HG03280 (cell line): ENCODE data around the gene HMG20A.

ENCODE experiments used
- ATAC-seq: cut with Tn5 transposase; IDR thresholded peaks from one replicate; pipeline ENCODE4 v1.9.1; 2021; ENCODE audit warnings: mild to moderate bottlenecking, moderate library complexity; ENCODE audit not compliant: unreplicated experiment

HMG20A gene

DNA sequence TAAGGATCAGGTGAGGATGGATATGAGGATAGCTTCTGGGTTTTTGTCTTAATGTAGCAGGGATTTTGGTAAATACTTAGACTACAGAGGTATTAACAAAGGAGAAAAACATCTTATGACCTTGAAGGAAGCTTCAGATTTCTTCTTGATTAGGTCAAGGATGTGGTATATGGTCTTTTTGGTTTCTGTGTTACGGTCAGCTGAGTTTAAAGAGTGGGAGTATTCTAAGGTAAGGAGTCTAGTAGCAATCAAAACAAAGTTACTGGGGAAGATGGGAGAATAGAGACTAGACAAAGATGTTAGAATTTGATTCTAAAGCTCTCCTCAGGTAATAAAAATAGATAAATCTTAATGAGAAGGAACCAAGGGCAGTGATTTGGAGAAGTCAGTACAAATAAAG, 6.2 kb downstream of the HMG20A start:
- no peak for ATAC-seq

DNA sequence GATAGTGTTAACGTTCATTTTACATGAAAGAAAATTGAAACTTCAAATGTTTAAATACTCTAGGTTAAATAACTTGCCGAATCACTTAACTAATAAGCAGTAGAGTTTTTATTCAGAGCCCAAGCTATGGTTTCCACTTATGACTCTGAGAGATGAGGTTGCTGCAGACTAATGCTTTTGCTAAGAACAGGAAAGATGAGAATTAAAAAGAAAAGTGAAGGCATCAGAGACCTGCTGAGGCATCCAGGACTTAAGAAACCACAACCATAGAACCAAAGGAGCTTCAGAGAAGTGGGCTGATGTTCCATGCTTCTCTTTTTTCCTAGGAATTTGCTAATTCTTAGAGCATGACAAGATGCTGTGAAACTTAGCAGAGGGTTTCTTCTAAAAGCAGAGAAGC, 9.5 kb downstream of the HMG20A start:
- no peak for ATAC-seq

DNA sequence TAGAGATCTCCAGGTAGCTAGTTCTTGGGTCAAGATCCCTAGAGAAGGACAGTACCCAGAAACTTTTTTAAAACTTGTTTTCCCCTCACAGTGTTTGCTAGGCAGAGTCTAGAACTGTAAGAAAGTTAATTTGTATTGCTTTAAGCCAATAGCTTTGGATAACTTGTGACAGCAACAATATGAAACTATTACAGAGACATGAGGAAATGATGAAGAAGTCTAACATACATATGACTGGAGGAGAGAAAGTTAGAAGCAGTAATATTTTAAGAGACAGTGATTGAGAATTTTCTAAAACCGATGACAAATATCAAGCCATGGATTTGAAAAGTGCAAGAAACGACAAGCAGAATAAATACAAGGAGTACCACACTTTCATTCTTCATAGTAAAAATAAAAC, 10.0 kb downstream of the HMG20A start:
- ATAC-seq, result no peak

DNA sequence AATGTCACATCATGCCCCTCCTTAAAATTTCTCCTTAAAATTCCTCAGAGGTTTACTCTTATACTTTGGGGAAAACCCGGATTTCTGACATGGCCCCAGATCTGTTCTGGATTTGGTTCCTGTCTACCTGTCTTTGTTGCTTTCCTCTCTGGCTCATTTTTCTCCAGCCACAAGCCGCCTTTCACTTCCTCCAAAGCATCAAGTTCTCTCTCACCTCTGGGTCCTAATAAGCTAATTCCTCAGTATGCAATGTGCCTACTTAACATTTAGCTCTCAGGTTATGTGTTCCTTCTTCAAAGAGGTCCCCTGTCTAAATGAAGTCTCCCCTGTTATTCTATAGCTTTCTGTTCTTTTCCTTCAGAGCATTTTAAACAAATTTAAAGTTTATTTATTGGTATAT, 16.1 kb downstream of the HMG20A start:
- no peak for ATAC-seq

DNA sequence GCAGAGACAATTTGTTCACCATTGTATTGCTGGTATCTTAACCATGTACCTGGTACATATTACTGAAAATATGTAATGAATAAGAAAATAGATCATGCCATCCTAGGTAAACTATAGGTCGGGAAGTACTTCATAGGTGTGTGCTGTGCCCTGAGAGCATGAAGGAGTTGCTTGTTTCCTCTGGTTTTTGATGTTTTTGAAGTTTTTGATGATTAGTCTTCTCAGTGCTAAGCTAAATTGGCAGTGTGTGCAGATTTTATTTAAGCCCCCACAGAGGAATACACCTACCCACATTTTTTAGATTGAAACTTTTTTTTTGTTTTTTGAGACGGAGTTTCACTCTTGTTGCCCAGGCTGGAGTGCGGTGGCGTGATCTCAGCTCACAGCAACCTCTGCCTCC, 16.6 kb downstream of the HMG20A start:
- no peak for ATAC-seq

DNA sequence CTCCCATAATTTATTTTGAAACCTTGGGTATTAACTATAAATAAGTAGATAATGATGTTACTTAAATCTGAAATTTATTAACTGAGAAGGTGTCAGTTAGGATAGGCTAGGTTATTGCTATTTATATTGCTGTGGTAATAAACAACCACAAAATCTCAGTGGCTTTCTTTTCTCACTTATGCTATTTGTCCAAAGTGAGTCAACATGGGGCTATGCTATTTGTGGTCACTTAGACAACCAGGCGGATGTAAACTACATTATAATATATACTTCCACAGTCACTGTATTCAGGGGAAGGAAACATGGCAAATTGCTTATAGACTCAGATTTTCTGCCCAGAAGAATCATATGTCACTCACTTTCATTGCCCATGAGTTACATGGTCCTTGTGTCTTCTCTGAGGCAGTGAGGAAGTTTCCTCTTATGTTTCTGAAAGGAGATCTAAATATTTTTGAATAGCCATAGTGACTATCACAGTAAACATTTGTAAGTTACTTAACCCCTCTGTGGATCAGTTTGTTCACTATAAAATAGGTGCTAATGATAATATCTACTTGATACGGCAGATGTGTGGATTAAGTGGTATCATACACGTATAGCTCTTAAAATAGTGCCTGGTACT, 19.8 kb downstream of the HMG20A start:
- ATAC-seq, result peak; percentile 84

DNA sequence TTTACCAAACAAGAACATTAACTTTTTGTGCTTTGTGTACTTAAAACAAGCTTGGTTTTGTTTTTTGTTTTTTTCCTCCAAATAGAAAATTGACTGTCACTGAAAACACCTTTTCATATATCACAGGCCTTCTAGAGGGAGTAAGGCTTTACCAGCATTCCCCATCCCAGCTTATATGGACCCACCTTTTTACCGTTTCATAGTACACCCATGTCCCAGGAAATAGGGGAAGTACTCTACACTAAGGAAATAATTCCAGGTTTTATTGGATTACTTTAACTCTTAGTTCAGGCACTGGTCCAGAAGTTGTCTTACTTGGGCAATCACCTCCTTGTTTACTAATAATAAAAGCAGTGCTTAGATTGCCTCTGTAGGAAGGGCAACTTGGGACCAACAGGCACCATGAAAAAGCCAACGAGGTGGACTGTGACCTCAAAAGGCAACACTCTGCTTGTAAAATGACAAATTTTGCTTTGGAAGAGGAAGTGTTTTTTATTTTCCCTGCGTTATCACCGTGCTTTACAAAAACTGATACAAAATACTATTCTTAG, 26.2 kb downstream of the HMG20A start:
- no peak for ATAC-seq

DNA sequence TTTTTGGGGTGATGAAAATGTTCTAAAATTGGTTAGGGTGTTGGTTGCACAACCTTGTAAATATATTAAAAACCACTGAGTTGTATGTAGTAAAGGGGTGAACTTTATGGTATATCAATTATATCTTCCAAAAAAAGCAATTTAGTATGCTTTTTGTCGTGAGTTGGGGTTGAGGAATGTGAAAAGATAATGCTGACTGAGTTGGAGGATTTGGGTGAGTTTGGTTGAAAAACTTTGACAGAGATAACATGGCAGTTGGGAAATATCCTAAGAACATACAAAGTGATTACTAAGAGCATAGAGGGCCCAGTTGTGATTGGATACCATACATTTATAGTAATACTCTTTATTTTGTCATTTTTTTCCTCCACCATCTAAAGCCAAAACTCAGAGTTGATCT, 33.6 kb downstream of the HMG20A start:
- ATAC-seq, result no peak

DNA sequence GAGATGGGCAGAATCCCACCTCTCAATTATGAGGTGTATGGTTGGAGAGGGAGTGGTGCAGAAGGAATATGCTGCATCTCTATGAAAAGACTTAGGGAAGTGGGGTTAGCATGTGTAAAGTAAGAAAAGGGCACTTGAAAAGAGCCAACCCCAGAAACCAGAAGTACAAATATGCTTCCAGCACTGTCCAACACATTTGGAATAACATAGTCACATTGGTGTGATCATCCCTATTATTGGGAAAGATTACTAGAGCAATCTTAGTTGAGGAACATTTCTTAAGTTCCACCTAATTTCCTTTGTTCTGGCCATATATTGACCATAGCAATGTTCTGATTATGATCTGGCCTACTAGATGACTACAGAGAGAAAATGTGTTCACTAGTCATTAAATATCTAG, 34.3 kb downstream of the HMG20A start:
- ATAC-seq, result no peak

DNA sequence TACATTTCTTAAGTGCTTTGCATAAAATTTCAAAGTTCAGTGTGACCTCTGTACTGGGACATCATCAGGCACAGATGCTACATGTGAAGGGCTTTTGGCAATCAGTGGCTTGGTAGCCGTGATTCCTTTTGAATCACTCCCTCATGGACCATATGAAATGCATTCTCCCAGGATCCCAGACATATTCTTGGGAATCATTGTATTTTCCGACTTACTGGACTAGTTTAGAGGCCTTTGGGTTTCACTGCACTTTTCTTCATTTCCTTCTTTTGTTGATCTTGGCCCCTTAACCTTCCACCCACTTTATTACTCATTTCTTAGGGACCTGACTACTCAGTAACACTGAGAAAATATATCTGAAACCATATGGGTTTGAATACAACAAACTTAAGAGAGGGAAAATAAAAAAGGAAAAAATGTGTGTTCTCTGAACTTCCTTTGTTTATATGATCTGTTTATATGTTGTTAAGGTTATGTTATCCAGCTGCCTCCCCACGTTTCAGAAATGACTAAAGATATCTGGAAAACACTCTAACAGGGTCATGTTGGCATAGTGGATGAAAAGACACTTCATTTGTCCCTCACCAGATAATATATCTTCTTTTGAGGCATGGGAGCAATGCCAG, 35.1 kb downstream of the HMG20A start:
- ATAC-seq, result no peak

DNA sequence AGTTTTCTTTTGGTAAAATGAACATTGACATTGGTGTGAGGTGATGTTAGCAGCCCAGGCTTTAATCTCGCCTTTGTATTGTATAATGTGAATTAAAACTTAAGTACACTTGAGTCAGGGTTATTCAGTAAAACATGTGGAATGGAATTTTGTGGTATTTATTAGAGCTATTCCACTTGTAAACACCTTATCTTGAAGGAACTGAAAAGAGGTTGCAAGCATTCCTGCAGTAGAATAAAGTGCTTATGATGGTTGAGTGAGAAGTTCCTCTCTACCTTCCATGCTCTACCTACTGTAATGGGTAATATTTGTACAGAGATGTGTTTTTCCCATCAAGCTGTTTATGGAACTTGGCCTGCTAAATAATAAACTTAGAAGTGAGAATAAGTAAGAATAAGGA, 36.1 kb downstream of the HMG20A start:
- ATAC-seq, result no peak

DNA sequence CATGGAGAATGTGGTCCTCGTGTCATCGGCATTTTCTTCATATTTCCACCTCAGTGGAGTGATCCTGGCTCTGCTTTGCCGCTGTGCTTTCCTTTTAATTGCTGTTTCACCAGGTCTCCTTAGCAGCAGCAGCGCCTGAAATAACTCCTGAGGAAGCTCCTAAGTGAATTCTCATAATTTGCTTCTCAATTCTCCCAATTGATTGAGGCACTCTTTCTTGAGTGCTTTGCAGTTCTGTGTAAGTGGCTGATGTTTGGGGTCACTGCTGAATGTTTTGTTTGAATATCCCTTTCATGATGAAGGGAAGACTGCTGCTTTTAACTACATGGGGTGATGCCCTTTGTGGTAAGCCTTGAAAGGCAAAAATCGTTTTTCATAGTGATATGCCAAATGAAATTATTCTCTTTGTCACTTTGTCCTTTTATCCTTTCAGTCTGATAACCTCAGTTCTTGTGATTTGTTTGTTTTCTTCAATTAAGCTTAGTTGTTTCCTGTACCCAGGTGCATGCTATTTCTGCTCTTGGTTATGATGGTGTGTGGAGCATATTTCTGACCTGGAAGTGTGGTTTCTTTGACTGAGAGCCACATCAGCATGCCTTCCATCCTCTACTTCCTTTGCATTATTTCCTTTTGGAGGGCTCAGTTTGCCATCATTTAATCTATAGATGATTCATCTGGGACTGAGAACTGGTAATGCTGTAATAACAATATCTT, 36.7 kb downstream of the HMG20A start:
- no peak for ATAC-seq

DNA sequence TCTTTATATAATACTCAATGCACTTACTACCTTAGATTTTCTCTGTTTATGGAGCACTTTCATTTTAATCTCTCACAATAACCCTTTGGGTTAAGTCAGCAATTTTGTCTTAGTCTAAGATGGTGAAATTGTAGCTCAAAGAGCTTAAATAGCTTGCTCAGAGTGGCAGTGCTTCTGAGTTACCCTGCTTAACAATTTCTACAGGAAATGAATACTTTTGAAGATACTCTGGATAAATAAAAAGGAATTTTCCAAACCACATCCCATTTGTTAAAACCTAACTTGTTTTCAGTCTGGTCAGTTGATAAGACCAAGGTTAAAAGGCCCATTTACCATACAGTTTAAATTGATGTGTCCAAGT, 37.2 kb downstream of the HMG20A start:
- ATAC-seq, result no peak

DNA sequence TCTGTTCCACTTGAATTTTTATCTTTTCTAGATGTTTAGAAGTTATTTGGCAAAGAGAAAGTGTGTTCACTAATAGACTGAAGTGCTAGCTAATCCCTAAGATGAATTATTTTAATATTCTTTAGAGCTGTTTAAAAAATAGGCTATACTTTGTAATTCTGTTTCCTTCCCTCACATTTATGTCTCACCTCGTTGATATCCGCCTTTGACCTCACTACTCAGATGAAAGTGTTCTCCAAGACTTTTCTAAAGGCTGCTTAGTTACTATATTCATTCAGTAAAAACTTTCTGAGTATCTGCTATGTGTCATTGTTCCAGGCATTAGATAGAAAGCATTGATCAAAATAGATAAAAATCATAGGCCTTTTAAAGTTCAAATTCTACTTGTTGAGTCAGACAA, 38.3 kb downstream of the HMG20A start:
- ATAC-seq, result no peak

DNA sequence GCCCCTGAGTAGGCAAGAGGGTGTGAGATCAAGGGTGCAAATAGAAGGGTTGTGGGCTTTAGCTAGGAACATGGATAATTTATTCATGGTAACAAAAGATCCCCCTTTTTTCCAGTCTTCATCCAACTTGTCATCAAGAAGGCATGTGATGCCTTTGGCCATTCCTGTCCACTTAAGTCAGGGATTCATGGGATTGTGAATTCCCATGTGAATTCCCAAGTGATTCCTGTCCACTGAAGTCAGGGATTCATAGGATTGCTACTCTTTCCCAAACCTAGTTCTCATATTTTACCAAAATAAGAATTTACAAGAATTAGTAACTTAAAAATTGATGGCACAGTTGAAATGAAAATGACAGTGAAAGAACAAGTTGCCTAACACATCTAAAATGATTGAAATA, 40.8 kb downstream of the HMG20A start:
- ATAC-seq, result no peak

DNA sequence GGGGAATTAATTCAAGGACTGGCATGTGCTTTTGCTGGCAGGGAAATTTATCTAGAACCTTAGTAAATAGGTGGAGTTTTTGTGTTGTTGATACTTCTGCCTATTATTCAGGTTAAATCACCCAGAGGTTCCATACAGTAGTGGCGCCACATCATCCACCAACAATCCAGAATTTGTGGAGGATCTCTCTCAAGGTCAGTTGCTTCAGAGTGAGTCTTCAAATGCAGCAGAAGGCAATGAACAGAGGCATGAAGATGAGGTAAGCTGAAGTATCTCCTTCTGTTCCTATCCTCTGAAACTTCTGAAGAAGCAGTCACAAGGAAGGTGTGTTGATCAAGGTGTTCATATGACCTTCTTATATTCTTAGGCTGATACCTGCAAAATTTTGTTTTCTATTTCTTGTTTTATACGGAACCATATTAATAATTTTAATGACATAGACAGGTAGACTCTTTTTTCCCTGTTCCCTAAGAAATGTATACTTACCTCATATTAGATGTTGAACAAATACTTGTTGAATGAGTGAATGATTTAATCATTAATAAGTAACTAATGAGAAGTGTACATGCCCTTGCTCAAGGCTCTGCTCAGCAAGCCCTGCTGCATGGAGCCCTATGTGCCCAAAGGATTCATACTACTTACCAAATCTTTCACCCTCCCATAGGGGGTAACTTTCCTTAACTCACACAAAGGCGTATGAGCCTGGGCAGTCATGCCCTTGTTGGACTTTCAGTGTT, 43.6 kb downstream of the HMG20A start:
- ATAC-seq, result no peak

DNA sequence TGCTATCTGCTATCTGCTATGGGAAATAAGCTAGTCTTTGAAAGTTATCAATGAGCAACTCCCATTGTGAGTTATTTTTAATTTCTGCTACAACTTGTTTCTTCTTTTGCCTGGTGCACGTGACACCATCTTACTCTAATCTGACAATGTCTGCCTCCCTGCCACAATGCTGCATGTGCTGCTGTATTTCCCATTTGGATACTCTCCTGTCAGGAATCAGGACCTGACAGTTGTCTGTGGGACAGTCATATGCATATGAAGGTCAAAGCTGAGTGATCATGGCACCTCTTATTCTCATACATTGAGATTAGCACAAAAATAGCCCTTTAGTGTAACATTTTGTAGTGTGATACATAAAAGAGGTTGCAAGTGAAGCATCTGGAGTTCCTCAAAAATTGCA, 45.8 kb downstream of the HMG20A start:
- no peak for ATAC-seq

DNA sequence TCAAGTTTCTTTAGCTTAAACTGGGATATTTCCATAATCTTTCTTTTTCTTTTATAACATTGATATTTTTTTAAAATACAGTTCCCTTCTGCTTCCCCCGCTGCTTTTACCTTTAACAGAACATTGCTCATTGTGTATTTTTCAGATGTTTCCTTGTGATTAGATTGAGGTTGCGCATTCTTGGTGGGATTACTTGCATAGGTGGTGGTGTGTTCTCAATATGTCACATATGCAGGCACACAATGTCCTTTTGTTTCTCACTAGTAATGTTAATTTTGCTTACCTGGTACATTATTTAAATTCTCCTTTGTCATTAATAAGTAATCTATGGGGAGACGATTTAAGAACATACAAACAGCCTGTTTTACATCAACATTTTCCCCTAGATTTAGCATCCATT, 48.2 kb downstream of the HMG20A start:
- no peak for ATAC-seq

DNA sequence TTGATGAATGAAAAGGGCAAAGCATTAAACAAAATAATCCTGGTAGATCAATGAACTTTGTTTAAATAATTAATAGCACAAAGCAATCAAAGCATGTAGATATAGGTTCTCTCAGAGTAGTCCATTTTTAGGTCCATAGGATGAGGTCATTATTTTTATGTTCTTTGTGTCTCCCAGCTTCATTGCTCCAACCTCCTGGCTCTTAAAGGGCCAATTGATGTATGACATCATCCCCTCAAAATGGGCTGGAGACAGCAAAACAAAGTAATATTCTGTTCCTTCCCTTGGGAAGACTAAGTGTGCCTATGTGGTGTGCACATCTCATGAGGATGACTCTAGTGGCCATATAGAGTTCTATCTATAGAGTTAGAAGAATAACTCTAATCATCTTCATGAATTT, 49.5 kb downstream of the HMG20A start:
- ATAC-seq, result no peak

DNA sequence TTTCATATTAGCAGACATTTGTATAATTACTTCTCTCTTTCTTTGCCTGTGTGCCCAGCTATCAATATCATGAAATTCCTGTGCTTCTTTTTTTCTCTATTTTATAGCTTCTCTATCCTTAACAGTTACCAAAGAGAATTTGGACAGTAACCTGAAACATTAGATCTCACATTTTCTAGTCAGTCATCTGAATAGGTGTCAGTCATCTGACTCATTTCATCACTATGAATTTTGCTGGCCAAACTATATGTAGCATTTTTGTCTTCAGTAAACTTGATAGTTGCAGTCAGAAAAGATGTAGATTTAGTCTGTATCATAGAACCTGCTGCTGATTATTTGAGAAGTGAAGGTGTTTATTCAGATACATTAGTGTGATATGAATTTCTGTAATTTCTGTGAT, 52.6 kb downstream of the HMG20A start:
- ATAC-seq, result no peak

DNA sequence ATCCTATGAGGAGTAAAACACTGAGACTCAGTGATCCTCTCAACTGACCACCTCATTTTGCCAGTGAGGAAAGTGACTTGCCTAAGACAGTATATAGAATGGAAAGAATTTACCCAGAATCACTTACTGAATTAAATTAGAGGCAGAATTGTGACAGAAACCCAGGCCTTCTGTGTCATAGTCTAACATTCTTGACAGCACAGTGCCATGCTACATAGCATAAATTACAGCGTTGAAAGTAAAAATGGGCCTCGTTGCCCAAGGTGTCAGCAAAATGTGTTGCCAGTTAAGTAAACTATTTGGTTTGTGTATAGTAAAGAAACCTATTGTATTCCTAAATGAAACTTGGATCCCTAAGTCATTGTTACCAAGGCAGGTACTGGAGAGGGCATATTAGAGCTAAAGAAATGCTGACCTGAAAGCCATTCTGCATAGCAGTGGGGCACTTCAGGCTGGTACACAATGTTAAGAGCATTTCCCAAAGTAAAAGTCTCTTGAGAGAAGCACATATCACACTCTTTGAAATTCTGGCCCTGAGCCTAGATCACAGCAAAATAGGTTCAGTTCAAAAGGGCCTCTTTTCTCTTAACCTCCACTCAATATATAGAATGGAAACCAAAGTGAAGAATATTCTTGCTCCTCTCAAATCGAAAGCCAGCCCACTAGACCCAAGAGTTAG, 53.8 kb downstream of the HMG20A start:
- no peak for ATAC-seq
